HG03439 (cell line): Measurements from ENCODE around the gene METTL27.
"Not testable (repeated sequence)": the region's sequence is repeated elsewhere in the genome, so short reads cannot be mapped to it uniquely, and the experiment has no call there.

Source experiments
- ATAC-seq: cut with Tn5 transposase; IDR thresholded peaks from one replicate; pipeline ENCODE4 v1.9.1; 2021; ENCODE audit warnings: mild to moderate bottlenecking, moderate library complexity; ENCODE audit not compliant: unreplicated experiment

METTL27 gene

GRCh38 chr7:73839743-73840714 lies 2.3 kb downstream of the METTL27 start:
- no peak for ATAC-seq

DNA sequence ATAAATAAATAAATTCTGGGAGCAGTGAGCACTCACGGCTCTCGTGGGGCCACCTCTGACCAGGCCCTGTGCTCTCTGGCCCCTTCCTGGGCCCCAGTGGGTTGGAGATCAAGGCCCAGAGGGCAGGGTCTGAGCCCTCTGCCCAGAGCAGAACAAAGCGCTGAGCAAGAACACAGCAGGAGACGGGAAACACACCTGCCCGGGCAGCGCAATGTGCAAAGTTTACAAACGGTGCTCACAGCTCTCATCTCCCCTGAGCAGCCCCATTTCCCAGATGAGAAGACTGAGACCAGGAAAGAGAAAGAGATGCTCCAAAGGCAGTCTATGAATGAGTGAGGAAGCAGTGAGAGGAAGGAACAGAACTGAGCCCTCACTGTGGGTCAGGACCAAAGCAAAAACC lies 3.0 kb downstream of the METTL27 start:
- ATAC-seq = no peak

GRCh38 chr7:73838642-73839041 lies 3.7 kb downstream of the METTL27 start:
- ATAC-seq = no peak

GRCh38 chr7:73837167-73837566 lies 5.1 kb downstream of the METTL27 start:
- ATAC-seq = not testable (repeated sequence)

DNA sequence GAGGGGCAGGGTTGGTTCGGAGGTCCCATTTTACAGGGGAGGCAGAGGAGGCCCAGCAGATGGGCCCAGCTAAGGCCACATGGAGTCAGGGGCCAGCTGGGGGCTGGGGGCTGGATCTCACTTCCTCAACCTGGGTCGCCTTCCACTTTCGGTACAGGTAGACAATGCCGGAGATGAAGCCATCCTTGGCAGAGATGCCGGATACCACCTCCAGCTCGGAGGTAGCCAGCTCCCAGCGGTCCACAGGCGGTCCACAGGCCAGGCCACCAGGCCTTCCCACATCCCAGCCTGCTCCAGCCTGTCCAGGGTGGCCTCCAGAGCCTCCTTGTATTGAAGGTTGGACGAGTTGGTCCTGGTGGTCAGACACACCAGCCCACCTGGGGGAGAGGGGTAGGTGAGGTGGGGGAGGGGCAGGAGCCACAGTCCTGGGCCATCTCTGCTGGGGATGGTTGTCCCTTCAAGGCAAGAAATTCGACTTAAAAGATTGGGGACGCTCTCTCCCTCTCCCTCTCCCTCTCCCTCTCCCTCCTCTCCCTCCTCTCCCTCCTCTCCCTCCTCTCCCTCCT lies 7.6 kb downstream of the METTL27 start:
- no peak for ATAC-seq

GRCh38 chr7:73833251-73833919 lies 8.9 kb downstream of the METTL27 start:
- no peak for ATAC-seq

DNA sequence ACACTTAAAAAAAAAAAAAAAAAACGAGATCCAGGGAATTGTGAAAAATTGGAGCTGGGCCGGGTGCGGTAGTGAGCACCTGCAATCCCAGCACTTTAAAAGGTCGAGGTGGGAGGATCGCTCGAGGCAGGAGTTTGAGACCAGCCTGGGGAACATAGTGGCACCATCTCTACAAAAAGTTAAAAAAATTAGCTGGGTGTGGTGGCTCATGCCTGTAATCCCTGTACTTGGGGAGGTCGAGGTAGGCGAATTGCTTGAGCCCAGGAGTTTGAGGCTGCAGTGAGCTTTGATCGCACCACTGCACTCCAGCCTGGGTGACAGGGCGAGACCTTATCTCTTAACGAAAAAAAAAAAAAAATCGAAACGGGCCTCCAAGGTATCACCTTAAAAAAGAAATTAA lies 9.5 kb downstream of the METTL27 start:
- no peak for ATAC-seq

GRCh38 chr7:73831834-73832651 lies 10.3 kb downstream of the METTL27 start:
- no peak for ATAC-seq

DNA sequence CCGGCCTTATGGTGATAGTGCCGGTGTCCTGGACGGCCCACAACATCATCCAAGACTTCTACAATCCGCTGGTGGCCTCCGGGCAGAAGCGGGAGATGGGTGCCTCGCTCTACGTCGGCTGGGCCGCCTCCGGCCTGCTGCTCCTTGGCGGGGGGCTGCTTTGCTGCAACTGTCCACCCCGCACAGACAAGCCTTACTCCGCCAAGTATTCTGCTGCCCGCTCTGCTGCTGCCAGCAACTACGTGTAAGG lies 10.8 kb downstream of the METTL27 start:
- no peak for ATAC-seq

DNA sequence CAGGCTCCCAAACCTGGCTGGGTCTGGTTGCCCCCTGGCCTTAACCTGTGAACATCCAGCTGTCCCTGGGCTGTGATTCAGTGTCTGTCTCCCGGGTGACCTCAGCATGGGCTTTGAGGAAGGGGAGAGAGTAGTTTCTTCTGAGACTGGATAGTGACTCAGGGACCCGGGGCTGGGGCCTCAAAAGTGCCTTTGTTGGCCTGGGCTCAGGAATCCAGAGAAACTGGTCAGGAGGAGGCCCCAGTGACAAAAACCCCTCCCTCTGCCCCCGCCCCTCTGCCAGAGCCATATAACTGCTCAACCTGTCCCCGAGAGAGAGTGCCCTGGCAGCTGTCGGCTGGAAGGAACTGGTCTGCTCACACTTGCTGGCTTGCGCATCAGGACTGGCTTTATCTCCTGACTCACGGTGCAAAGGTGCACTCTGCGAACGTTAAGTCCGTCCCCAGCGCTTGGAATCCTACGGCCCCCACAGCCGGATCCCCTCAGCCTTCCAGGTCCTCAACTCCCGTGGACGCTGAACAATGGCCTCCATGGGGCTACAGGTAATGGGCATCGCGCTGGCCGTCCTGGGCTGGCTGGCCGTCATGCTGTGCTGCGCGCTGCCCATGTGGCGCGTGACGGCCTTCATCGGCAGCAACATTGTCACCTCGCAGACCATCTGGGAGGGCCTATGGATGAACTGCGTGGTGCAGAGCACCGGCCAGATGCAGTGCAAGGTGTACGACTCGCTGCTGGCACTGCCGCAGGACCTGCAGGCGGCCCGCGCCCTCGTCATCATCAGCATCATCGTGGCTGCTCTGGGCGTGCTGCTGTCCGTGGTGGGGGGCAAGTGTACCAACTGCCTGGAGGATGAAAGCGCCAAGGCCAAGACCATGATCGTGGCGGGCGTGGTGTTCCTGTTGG lies 11.4 kb downstream of the METTL27 start, which contains the start of gene CLDN4:
Gene CLDN4 (plus strand): TSS at position 316 of the 903 bp plus-strand sequence. CDS start 206 bp downstream, at position 522.
- ATAC-seq = no peak

DNA sequence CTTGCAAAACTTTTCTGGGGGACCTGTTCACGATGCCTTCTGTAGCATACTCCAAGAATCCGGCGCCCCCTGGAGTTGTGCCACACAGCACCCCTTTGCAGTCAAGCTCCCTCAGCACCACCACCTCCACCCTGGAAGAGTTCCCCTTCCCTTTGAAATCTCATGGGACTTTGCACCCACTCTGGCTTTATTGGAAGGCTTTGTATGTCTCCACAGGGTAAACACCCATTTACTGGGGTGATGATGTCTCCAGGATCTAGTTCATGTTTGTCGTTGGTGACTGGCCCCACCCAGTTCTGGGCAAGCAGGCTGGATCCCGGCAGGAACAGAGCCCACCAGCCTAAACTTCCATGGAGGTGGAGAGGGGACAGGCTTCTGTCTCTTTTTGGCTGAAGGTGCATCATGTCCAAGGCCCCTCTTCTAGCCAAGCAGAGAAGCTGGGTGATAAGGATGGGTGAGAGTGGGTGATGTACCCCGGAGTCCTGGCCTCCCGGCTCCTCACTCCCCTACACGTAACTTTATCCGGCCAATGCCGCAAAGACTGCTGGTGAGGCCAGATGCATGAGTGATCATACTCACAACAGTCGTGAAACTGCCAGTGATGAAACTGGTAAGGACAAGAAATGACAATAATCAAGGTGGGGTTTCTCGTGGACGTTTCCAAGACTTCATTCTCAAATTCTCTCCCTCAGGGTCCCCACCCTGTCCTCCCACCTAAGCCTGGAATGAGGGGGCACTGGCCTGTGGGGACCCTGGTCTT lies 12.2 kb downstream of the METTL27 start:
- no peak for ATAC-seq

DNA sequence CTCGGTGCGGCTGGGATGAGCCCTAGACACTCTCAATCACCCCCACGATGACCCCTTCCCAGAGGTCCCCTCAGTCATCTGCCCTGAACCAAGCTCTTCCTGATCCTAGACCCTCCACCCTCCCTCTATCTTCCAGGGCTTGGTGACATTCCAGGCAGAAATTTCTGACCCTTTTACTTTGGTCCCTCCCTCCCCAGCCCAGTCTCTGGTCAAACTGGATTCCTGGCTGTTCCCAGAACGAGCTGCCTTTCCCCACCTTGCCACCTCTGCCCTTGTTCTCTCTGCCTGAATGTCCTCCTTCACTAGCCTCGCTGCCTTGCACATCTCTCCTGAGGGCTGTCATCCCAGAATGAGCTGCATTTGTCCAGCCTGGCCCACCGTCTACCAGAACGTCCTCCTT lies 12.8 kb downstream of the METTL27 start:
- no peak for ATAC-seq

GRCh38 chr7:73828972-73829371 lies 13.3 kb downstream of the METTL27 start:
- no peak for ATAC-seq

- no peak for ATAC-seq
These were observed 14.1 kb downstream of the METTL27 start for GRCh38 chr7:73828107-73828803.

DNA sequence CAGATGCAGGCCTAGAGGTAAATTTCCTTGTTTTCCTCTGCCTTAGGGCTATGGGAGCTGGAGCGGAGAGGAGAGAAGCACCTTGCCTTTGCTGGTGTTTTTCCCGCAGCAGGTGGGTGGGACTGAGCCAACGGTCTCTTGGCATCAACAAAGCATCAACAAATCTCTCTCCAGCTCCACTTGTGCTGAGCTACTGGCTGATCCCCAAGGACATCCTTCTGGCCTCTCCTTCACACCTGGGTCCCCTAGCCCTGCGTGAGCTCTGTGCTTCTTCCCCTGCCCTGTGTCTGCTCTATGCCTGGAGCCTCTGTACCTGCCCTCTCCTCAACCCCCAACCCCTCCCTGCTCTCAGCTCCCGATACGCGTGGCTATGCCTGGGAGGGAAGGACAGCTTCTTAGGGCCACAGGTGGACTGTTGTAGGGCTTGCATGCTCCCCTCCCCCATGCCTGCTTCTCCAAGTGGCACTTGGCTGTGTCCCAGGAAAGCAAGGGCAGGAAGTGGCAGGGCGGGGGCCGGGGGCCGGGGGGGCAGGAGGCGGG lies 14.7 kb downstream of the METTL27 start:
- ATAC-seq = no peak

DNA sequence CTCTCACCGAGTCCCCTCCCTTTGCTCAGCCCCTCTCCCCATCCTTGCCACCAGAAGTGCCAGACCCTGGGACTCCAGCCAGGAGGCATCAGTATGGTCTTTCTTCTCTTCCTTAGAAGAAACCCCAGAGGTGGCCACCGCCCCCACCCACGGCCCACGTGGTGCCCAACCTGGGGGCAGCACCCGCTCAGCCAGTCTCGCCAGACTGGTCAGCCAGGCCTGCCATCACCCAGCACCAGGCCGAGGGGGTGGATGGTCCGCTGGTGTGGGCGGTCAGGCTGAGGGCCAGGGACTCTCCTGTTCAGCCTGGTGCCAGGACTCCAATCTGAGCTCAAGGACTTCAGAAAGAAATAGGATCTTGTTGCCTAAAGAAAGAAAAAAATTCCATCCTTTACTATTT lies 17.3 kb downstream of the METTL27 start:
- no peak for ATAC-seq

GRCh38 chr7:73823873-73824592 lies 18.3 kb downstream of the METTL27 start:
- ATAC-seq = no peak

DNA sequence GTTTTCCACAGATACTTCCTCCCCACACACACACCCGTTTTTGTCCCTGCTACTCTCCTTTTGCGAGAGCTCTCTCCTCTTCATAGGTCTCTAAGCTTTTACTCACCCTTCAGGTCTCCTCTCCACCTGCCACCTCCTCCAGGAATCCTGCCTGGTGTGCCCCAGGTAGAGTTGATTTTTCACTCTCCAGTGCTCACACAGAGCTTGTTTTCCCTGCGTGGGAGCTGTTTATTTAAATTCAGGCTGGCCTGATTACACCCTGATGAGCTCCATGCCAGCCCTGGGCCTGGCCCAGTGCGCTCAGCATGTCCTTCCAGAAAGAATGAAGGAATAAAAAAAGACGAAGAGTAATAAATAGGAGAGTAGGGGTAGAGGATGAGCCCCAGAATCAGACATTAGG lies 19.1 kb downstream of the METTL27 start:
- no peak for ATAC-seq
